Ishikawa (cell line): ENCODE data around the gene LAMA3.

Source experiments
- CEBPB ChIP-seq: IDR thresholded peaks from 2 replicates; pipeline ENCODE4 v1.6.1; 2012
- CREB1 ChIP-seq: IDR thresholded peaks from 2 replicates; pipeline ENCODE4 v1.6.1; 2012; ENCODE audit warnings: low read depth
- EGR1 ChIP-seq: IDR thresholded peaks from 2 replicates; pipeline ENCODE4 v1.6.1; 2012
- EP300 ChIP-seq: IDR thresholded peaks from 2 replicates; pipeline ENCODE4 v1.6.1; 2012; ENCODE audit warnings: borderline replicate concordance
- FOXM1 ChIP-seq: IDR thresholded peaks from 2 replicates; pipeline ENCODE4 v1.6.1; 2012; ENCODE audit warnings: low read depth, borderline replicate concordance
- NFIC ChIP-seq: IDR thresholded peaks from 2 replicates; pipeline ENCODE4 v1.6.1; 2012
- RAD21 ChIP-seq: IDR thresholded peaks from 2 replicates; pipeline ENCODE4 v1.6.1; 2012; ENCODE audit warnings: low read depth
- TAF1 ChIP-seq: IDR thresholded peaks from 2 replicates; pipeline ENCODE4 v1.6.1; 2012; ENCODE audit warnings: low read depth, mild to moderate bottlenecking
- TCF12 ChIP-seq: IDR thresholded peaks from 2 replicates; pipeline ENCODE4 v1.6.1; 2012; ENCODE audit warnings: low read depth
- TEAD4 ChIP-seq: IDR thresholded peaks from 2 replicates; pipeline ENCODE4 v1.6.1; 2012
- YY1 ChIP-seq: IDR thresholded peaks from 2 replicates; pipeline ENCODE4 v1.6.1; 2012; ENCODE audit warnings: low read depth
- ZBTB7A ChIP-seq: IDR thresholded peaks from 2 replicates; pipeline ENCODE4 v1.6.1; 2012; ENCODE audit warnings: low read depth
- TF ChIP-seq, protein P1 (sequence below): IDR thresholded peaks from 2 replicates; pipeline ENCODE4 v1.6.1; 2012; ENCODE audit warnings: low read depth, mild to moderate bottlenecking
- TF ChIP-seq, protein P2 (sequence below): IDR thresholded peaks from 2 replicates; pipeline ENCODE4 v1.6.1; 2012
- TF ChIP-seq, protein P3 (sequence below): IDR thresholded peaks from 2 replicates; pipeline ENCODE4 v1.6.1; 2012

Gene LAMA3

DNA sequence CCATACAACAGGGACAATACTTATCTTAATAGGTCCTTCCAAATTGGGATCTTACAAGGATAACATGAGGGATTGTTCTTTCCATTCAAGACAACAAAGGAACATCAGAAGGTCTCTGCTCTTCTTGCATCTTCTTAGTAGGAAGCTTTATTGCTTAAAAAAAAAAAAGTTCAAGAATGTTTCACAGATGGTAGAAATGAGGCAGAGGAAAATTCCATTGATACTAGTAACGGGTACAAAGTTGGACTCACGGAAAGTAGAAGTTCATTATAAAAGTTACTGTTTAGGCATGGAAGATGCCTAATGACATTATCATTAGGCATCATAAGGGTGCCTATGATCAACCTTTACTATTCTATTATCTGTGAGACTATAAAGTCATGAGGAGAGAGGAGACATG, 136.2 kb downstream of the LAMA3 start:
- TF ChIP-seq, protein P1, sequence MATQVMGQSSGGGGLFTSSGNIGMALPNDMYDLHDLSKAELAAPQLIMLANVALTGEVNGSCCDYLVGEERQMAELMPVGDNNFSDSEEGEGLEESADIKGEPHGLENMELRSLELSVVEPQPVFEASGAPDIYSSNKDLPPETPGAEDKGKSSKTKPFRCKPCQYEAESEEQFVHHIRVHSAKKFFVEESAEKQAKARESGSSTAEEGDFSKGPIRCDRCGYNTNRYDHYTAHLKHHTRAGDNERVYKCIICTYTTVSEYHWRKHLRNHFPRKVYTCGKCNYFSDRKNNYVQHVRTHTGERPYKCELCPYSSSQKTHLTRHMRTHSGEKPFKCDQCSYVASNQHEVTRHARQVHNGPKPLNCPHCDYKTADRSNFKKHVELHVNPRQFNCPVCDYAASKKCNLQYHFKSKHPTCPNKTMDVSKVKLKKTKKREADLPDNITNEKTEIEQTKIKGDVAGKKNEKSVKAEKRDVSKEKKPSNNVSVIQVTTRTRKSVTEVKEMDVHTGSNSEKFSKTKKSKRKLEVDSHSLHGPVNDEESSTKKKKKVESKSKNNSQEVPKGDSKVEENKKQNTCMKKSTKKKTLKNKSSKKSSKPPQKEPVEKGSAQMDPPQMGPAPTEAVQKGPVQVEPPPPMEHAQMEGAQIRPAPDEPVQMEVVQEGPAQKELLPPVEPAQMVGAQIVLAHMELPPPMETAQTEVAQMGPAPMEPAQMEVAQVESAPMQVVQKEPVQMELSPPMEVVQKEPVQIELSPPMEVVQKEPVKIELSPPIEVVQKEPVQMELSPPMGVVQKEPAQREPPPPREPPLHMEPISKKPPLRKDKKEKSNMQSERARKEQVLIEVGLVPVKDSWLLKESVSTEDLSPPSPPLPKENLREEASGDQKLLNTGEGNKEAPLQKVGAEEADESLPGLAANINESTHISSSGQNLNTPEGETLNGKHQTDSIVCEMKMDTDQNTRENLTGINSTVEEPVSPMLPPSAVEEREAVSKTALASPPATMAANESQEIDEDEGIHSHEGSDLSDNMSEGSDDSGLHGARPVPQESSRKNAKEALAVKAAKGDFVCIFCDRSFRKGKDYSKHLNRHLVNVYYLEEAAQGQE = no peak
- no peak for TF ChIP-seq TEAD4
- no peak for TF ChIP-seq TAF1
- TF ChIP-seq TCF12 = no peak
- TF ChIP-seq EGR1 = no peak
- TF ChIP-seq CREB1 = no peak
- TF ChIP-seq, protein P2, sequence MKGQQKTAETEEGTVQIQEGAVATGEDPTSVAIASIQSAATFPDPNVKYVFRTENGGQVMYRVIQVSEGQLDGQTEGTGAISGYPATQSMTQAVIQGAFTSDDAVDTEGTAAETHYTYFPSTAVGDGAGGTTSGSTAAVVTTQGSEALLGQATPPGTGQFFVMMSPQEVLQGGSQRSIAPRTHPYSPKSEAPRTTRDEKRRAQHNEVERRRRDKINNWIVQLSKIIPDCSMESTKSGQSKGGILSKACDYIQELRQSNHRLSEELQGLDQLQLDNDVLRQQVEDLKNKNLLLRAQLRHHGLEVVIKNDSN = no peak
- TF ChIP-seq RAD21 = no peak
- TF ChIP-seq ZBTB7A = no peak
- TF ChIP-seq, protein P3, sequence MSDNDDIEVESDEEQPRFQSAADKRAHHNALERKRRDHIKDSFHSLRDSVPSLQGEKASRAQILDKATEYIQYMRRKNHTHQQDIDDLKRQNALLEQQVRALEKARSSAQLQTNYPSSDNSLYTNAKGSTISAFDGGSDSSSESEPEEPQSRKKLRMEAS = no peak
- no peak for TF ChIP-seq EP300
- no peak for TF ChIP-seq FOXM1

DNA sequence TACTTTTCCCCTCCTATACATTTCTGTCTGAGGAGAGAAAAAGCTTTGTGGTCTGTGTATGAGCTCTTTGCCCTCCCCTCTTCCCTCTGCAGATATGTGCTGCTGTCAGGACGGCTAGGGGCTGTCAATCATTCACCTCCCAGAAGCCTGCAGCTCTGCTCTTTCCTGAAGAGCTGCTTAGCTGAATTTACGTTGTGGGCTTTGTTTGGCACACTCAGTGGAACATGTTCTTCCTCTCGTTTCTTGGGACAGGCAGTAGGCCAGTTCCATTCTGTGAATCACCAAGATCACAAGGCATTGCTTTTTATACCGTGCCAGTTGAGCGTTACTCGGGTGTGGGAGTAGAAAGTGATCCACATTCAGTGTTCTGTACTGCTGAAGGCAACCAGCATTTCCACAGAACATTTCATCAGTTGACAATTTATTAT, 136.7 kb downstream of the LAMA3 start:
- no peak for TF ChIP-seq EGR1
- 0 out of 2 replicates have a peak, but pooled peaks have one; percentile 27 for TF ChIP-seq NFIC

DNA sequence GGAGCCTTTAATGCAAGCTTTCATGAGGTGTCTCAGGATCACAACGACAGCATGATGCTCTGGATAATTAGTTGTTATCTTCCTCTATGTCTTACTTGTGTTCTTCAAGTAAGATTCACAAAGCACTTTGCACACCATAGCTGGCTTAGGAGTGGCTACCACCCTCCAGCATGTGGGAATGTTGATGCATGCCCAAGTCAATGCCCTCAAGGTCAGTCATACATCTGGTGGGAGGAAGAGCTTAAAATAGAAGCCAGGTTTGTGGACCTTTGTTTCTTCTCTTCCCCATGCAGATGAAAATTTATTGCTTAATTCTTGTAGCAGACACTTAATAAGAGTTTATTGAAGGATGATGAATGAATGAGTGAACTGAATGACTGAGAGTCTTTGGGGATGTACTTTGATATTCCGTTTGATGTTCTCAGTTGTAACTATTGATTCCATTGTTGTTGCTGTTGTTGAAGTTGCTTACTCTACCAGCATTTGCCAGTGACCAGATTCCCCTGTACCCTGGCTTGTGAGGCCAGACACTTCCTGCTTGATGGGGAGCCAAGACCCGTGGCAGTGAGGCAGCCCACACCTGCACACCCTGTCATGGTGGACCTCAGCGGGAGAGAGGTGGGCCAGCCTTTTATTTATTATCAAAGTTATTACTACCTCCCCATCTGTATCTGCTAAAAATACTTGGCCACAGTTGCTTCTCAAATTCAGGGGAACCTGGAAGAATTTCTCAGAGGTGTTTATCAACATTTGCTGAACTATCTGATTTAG, 137.8 kb downstream of the LAMA3 start:
- TF ChIP-seq ZBTB7A (no peak), FOXM1 (no peak), TCF12 (no peak), YY1 (no peak), CEBPB (no peak), CREB1 (no peak), EP300 (no peak), TAF1 (no peak), RAD21 (no peak)
- TF ChIP-seq, protein P1 = no peak
- TF ChIP-seq, protein P2 = no peak

DNA sequence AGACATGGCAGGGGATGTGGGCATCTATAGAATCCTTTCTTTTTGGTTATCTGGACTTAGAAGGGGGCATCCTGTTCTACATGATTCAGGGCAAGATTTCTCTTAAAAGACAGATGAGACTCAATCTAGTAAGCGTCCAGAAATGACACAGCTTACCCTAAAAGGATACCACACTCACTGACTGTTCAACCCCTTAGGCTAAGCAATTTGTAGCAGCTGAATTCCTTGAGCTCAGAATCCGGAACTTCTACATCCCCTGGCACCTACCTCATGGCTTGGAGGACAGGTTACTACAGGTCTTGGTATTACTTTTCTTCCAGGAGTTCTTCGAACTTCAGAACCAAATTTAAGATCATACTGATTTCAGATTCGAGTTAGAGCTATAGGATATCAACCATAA, 138.4 kb downstream of the LAMA3 start:
- TF ChIP-seq ZBTB7A (no peak), YY1 (no peak), NFIC (peak; percentile 47), TEAD4 (peak; percentile 85), EP300 (peak; percentile 70; the same call in 1 of the 2 replicates), CREB1 (no peak), TAF1 (0 out of 2 replicates have a peak, but pooled peaks have one; percentile 32), TCF12 (0 out of 2 replicates have a peak, but pooled peaks have one; percentile 45), FOXM1 (0 out of 2 replicates have a peak, but pooled peaks have one; percentile 39), RAD21 (no peak)
- TF ChIP-seq, protein P1 = no peak
- TF ChIP-seq, protein P3 = peak; percentile 61
